DOHH2 (cell line): ENCODE results near the gene SLC44A5.
A peak's percentile ranks its signal among the peaks of the same experiment; 100 is the strongest.

ENCODE experiments used
- H3F3A ChIP-seq: fragments of 200-600 bp; sonication (generic), shearing (Covaris generic); 2 replicates; pipeline ENCODE4 v1.6.0; 2016; ENCODE audit warnings: antibody characterized with exemption, mild to moderate bottlenecking; ENCODE audit not compliant: control insufficient read depth, insufficient read depth
- H3K27ac ChIP-seq: fragments of 200-600 bp; sonication (generic); 2 replicates; pipeline ENCODE4 v1.5.1; 2014; ENCODE audit warnings: low read depth, mild to moderate bottlenecking, low read length, moderate library complexity
- H3K27me3 ChIP-seq: fragments of 200-600 bp; sonication (generic); 2 replicates; pipeline ENCODE4 v1.6.1; 2014; ENCODE audit warnings: mild to moderate bottlenecking, low read length, mixed read lengths; ENCODE audit not compliant: control insufficient read depth
- H3K36me3 ChIP-seq: fragments of 200-600 bp; sonication (generic); 2 replicates; pipeline ENCODE4 v1.6.1; 2014; ENCODE audit warnings: mild to moderate bottlenecking, low read length, moderate library complexity, mixed read lengths; ENCODE audit not compliant: control insufficient read depth
- H3K4me1 ChIP-seq: fragments of 200-600 bp; sonication (generic); 2 replicates; pipeline ENCODE4 v1.6.1; 2014; ENCODE audit warnings: mild to moderate bottlenecking, low read length, mixed read lengths; ENCODE audit not compliant: control insufficient read depth
- H3K4me2 ChIP-seq: fragments of 200-600 bp; sonication (generic); 2 replicates; pipeline ENCODE4 v1.6.0; 2014; ENCODE audit warnings: mild to moderate bottlenecking, low read length, moderate library complexity
- H3K4me3 ChIP-seq: fragments of 200-600 bp; sonication (generic); 2 replicates; pipeline ENCODE4 v1.5.1; 2014; ENCODE audit warnings: mild to moderate bottlenecking, low read length, mixed read lengths
- H3K79me2 ChIP-seq: fragments of 200-600 bp; sonication (generic); 2 replicates; pipeline ENCODE4 v1.6.1; 2014; ENCODE audit warnings: mild to moderate bottlenecking, low read length, mixed read lengths; ENCODE audit not compliant: control insufficient read depth
- H3K9me2 ChIP-seq: fragments of 200-600 bp; sonication (generic); replicated peaks from 2 replicates; pipeline ENCODE4 v1.6.1; 2014; ENCODE audit warnings: mild to moderate bottlenecking, low read length, mixed read lengths; ENCODE audit not compliant: control insufficient read depth
- H3K9me3 ChIP-seq: fragments of 200-600 bp; sonication (generic); 2 replicates; pipeline ENCODE4 v1.6.1; 2014; ENCODE audit warnings: antibody characterized with exemption, low read length, mixed read lengths; ENCODE audit not compliant: control insufficient read depth, insufficient read depth
- H4K20me1 ChIP-seq: fragments of 200-600 bp; sonication (generic); 2 replicates; pipeline ENCODE4 v1.6.0; 2014; ENCODE audit warnings: low read depth, mild to moderate bottlenecking, antibody characterized with exemption, low read length, moderate library complexity; ENCODE audit not compliant: control insufficient read depth, insufficient read depth
- EZH2phosphoT487 ChIP-seq: fragments of 200-600 bp; sonication (generic); IDR thresholded peaks from 2 replicates; pipeline ENCODE4 v1.6.1; 2017; ENCODE audit warnings: borderline replicate concordance, mild to moderate bottlenecking, antibody characterized with exemption, low read length, moderate library complexity, mixed read lengths
- TF ChIP-seq, protein P1 (sequence below): fragments of 200-600 bp; sonication (generic); IDR thresholded peaks from one replicate; pipeline ENCODE4 v1.5.1; 2014; ENCODE audit warnings: antibody characterized with exemption, mild to moderate bottlenecking, low read depth, low read length; ENCODE audit not compliant: poor library complexity, severe bottlenecking

Gene SLC44A5

DNA sequence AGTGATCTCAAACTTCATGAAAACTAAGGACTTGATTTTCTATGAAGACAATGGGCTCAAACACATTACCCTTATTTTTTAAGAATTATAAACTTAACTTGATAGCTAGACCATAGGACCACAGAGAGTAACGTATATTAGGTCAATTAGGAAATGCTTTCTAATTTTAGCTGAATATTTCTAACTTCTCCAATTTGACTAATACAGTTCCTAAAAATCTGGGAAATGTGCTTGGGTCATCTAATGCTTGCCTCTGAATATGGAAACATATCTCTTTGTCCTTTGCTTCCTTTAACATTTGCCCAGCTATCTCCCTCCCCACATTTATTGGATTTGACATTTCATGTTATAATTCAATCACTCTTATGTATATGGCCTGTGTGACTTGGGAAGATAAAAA, 335.3 kb downstream of the SLC44A5 start:
- no peak overlapping the region for H3K27ac ChIP-seq
- H3K79me2 ChIP-seq: no peaks in the 10 kb centered on the region
- no peaks in the 10 kb centered on the region for H3K27me3 ChIP-seq
- H3K4me1 ChIP-seq: no peaks in the 10 kb centered on the region
- H3K36me3 ChIP-seq: no peaks in the 10 kb centered on the region
- H3K4me3 ChIP-seq: no peak overlapping the region
- no peak for TF ChIP-seq EZH2phosphoT487
- TF ChIP-seq, protein P1, sequence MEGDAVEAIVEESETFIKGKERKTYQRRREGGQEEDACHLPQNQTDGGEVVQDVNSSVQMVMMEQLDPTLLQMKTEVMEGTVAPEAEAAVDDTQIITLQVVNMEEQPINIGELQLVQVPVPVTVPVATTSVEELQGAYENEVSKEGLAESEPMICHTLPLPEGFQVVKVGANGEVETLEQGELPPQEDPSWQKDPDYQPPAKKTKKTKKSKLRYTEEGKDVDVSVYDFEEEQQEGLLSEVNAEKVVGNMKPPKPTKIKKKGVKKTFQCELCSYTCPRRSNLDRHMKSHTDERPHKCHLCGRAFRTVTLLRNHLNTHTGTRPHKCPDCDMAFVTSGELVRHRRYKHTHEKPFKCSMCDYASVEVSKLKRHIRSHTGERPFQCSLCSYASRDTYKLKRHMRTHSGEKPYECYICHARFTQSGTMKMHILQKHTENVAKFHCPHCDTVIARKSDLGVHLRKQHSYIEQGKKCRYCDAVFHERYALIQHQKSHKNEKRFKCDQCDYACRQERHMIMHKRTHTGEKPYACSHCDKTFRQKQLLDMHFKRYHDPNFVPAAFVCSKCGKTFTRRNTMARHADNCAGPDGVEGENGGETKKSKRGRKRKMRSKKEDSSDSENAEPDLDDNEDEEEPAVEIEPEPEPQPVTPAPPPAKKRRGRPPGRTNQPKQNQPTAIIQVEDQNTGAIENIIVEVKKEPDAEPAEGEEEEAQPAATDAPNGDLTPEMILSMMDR: no peak
- no peaks in the 10 kb centered on the region for H3K9me3 ChIP-seq
- no peak overlapping the region for H3K4me2 ChIP-seq
- no peaks in the 10 kb centered on the region for H4K20me1 ChIP-seq
- H3K9me2 ChIP-seq: no peaks in the 10 kb centered on the region
- no peaks in the 10 kb centered on the region for H3F3A ChIP-seq

DNA sequence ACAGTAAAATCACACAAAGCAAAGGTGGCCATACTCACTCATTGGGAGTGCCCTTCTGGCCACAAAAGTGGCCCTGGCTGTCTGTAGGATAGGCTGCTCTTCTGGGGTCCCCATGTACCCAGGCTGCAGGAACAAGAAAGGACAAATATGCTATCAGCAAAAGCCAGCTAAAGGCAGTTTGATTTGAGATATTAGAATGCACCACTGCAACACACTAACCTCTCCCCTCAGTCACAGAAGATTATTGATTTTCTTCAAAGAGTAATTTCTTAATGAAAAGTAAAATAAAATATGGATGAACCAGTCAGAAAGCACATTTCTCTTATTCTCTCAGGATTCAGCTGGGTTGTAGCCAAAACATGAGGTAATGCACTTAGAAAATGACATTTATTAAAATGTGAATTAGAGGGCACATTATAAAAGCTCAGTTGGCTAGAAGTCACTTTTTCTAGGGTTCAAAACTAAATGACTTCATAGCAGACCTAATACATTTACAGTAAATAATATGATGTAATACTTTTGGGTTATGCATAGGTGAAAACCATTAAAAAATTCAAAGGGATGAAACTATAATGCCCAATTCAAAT, 335.9 kb downstream of the SLC44A5 start:
- no peak for TF ChIP-seq EZH2phosphoT487
- TF ChIP-seq, protein P1: no peak
- H4K20me1 ChIP-seq: no peaks in the 10 kb centered on the region
- no peaks in the 10 kb centered on the region for H3K27me3 ChIP-seq
- H3K9me3 ChIP-seq: no peaks in the 10 kb centered on the region
- no peak overlapping the region for H3K4me3 ChIP-seq
- no peaks in the 10 kb centered on the region for H3K9me2 ChIP-seq
- H3K4me1 ChIP-seq: no peaks in the 10 kb centered on the region
- no peaks in the 10 kb centered on the region for H3F3A ChIP-seq
- no peak overlapping the region for H3K4me2 ChIP-seq
- H3K27ac ChIP-seq: no peak overlapping the region
- H3K79me2 ChIP-seq: no peaks in the 10 kb centered on the region
- H3K36me3 ChIP-seq: no peaks in the 10 kb centered on the region

DNA sequence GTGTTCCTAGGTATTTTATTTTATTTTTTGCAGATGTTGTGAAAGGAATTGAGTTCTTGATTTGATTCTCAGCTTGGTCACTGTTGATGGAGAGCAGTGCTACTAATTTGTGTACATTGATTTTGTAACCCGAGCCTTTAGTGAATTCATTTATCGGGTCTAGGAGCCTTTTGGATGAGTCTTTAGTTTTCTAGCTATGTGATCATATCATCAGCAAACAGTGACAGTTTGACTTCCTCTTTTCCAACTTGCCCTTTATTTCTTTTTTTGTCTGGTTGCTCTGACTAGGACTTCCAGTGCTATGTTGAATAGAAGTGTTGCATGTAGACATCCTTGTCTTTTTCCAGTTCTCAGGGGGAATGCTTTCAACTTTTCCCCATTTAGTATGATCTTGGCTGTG, 337.8 kb downstream of the SLC44A5 start:
- Histone ChIP-seq H4K20me1 (no peaks in the 10 kb centered on the region), H3K4me3 (no peak overlapping the region), H3K4me1 (no peaks in the 10 kb centered on the region), H3K36me3 (no peaks in the 10 kb centered on the region), H3K4me2 (no peak overlapping the region), H3K9me2 (no peaks in the 10 kb centered on the region), H3K27ac (no peak overlapping the region), H3K27me3 (no peaks in the 10 kb centered on the region), H3K79me2 (no peaks in the 10 kb centered on the region), H3K9me3 (no peaks in the 10 kb centered on the region), H3F3A (no peaks in the 10 kb centered on the region)
- TF ChIP-seq, protein P1: no peak
- TF ChIP-seq EZH2phosphoT487: no peak

DNA sequence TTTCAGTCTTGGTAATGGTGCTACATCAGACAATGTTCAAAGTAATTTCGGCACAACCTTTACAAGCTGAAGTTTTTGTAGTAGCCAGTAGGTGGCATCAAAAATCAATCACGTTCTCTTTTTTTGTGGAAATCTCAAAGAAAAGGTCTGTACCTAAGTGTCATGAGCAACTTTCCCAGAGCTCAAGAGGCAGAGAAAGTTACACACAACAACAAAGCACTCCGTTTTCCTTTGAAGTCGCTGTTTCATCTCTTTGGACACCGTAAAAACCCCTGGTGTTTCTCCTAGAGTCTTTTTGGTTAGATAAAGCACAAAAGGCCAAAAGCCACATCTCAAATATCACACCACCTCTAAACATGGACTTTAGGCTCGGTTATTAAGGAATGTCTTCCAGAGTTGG, 345.1 kb downstream of the SLC44A5 start:
- Histone ChIP-seq H3K9me3 (peaks cover 2% of the 10 kb centered on the region; the same call in 1 of the 2 replicates), H3K9me2 (no peaks in the 10 kb centered on the region), H3K27me3 (no peaks in the 10 kb centered on the region), H3F3A (no peaks in the 10 kb centered on the region), H3K4me3 (no peak overlapping the region), H3K36me3 (no peaks in the 10 kb centered on the region), H4K20me1 (no peaks in the 10 kb centered on the region), H3K4me1 (peaks cover 13% of the 10 kb centered on the region), H3K79me2 (no peaks in the 10 kb centered on the region), H3K4me2 (no peak overlapping the region), H3K27ac (no peak overlapping the region)
- TF ChIP-seq, protein P1: peak; percentile 69
- TF ChIP-seq EZH2phosphoT487: no peak
